Testis (tissue), 2 donors: ENCODE results near the gene RNGTT.

Experiments
- POLR2A ChIP-seq: fragments of 450-650 bp; IDR thresholded peaks from one replicate; pipeline ENCODE4 v1.6.1; 2017; ENCODE audit warnings: antibody characterized with exemption, mild to moderate bottlenecking, moderate library complexity
- TF ChIP-seq, protein P1 (sequence below), 3 experiments: fragments of 450-650 bp in 2 of 3; fragments of 200-600 bp in 1 of 3; sonication (generic) in 1 of 3; IDR thresholded peaks; one replicate each; pipeline ENCODE4 v1.5.1; 2016 to 2019; ENCODE audit warnings: antibody characterized with exemption in 3 of 3, mild to moderate bottlenecking in 2 of 3, moderate library complexity in 1 of 3

DNA sequence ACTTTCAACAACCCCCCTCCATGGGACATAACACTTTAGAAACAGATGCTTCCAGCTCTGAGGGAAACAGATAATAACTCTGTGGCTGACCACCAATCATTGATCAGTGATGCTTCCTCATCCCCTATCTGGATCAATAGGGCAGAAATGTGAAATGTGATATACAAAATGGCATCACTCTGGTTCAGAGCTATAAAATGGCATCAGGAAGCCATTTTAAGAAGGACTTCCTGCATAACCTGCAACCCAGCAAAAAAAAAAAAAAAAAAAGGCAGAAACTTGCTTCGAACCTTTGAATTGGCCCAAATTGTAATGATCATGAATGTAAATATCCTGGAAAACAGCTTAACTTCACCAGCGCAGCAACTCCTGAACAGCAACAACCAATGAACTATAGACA, 48.0 kb upstream of the RNGTT start:
- TF ChIP-seq, protein P1, sequence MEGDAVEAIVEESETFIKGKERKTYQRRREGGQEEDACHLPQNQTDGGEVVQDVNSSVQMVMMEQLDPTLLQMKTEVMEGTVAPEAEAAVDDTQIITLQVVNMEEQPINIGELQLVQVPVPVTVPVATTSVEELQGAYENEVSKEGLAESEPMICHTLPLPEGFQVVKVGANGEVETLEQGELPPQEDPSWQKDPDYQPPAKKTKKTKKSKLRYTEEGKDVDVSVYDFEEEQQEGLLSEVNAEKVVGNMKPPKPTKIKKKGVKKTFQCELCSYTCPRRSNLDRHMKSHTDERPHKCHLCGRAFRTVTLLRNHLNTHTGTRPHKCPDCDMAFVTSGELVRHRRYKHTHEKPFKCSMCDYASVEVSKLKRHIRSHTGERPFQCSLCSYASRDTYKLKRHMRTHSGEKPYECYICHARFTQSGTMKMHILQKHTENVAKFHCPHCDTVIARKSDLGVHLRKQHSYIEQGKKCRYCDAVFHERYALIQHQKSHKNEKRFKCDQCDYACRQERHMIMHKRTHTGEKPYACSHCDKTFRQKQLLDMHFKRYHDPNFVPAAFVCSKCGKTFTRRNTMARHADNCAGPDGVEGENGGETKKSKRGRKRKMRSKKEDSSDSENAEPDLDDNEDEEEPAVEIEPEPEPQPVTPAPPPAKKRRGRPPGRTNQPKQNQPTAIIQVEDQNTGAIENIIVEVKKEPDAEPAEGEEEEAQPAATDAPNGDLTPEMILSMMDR (IDR thresholded peaks at IDR 0.05), result no peak
- no peak for TF ChIP-seq POLR2A
